Body of pancreas (tissue), 4 donors: ENCODE measurements around the gene KCNAB1. TPM values are rescaled to one million over a fixed set of nuclear protein-coding genes. Genes with fewer than 3 reads are reported as not detected.

Experiments used
- ATAC-seq: fragments of 150-250 bp; one replicate; pipeline ENCODE4 v1.9.1; 2016
- DNase-seq, 4 donors: peaks; one replicate each; pipeline ENCODE4 v3.0.0-alpha.2; 2019
- H3K27ac ChIP-seq, 4 donors: fragments of 200-600 bp; sonication (generic); 1 replicate in 3 of 4; 2 replicates in 1 of 4; pipeline versions ENCODE4 v1.5.1 to v1.6.1; 2016 to 2019; ENCODE audit warnings: mild to moderate bottlenecking in 1 of 4, mixed read lengths in 1 of 4, moderate library complexity in 1 of 4
- H3K27me3 ChIP-seq, 2 donors: fragments of 200-600 bp; sonication (generic); one replicate each; pipeline ENCODE4 v1.6.0; 2016; ENCODE audit warnings: mild to moderate bottlenecking in 1 of 2
- H3K36me3 ChIP-seq, 2 donors: fragments of 200-600 bp; sonication (generic); replicated peaks in 1 of 2; 2 replicates each; pipeline ENCODE4 v1.5.1; 2016; ENCODE audit warnings: low read depth in 2 of 2; ENCODE audit not compliant: insufficient read depth in 1 of 2
- H3K4me1 ChIP-seq: fragments of 200-600 bp; sonication (generic); one replicate; pipeline ENCODE4 v1.6.0; 2016
- H3K4me3 ChIP-seq, 2 donors: fragments of 200-600 bp; sonication (generic); 1 replicate in 1 of 2; 2 replicates in 1 of 2; pipeline ENCODE4 v1.5.1; 2016 to 2019
- H3K9me3 ChIP-seq, 3 donors: fragments of 200-600 bp; sonication (generic); 1 replicate in 2 of 3; 2 replicates in 1 of 3; pipeline ENCODE4 v1.5.1; 2016
- CTCF ChIP-seq, 7 experiments: fragments of 450-650 bp in 4 of 7; fragments of 200-600 bp in 3 of 7; sonication (generic) in 3 of 7; IDR thresholded peaks; one replicate each; pipeline ENCODE4 v1.5.1; 2016 to 2019; ENCODE audit warnings: antibody characterized with exemption in 7 of 7
- POLR2A ChIP-seq, 3 donors: fragments of 450-650 bp; IDR thresholded peaks; one replicate each; pipeline ENCODE4 v1.6.1; 2016; ENCODE audit warnings: antibody characterized with exemption in 3 of 3, mild to moderate bottlenecking in 2 of 3
- WGBS, 2 donors: methylation state at CpG; one replicate each; pipeline ENCODE4 v1.1.5; 2017; 5-methylcytosine and 5-hydroxymethylcytosine counted together
- intact Hi-C: fragments of 100-400 bp; cut with DNase I; formaldehyde crosslinking; loops from one replicate; pipeline ENCODE4 v1.15.1; 2023
- total RNA-seq, 2 donors: library from RNA; depleted of rRNA; stranded (reverse); fragments of >200 nt; gene quantifications; one replicate each; pipeline ENCODE4 v1.1.0, GENCODE V29; 2016

KCNAB1 gene
- total RNA-seq, 2 donors from 2014 or later, result 5.2 to 5.3 TPM

- intact Hi-C loops, result no loop called here
- no peaks in the 10 kb centered on the region for H3K36me3 ChIP-seq
- 61 to 68% methylated on average over 5 of the region's 5 CpGs for WGBS, 2 donors
- H3K4me3 ChIP-seq, result no peak overlapping the region
- H3K4me1 ChIP-seq, result peaks cover 9% of the 10 kb centered on the region
- TF ChIP-seq POLR2A (IDR thresholded peaks at IDR 0.05), result no peak
- TF ChIP-seq CTCF (IDR thresholded peaks at IDR 0.05), result no peak
- no peaks in the 10 kb centered on the region for H3K9me3 ChIP-seq
- ATAC-seq (no peak), DNase-seq (no peak)
- no peak overlapping the region for H3K27ac ChIP-seq
- no peaks in the 10 kb centered on the region for H3K27me3 ChIP-seq
These were observed 352.3 kb downstream of the KCNAB1 start for GRCh38 chr3:156472684-156473083.

- H3K9me3 ChIP-seq, result no peaks in the 10 kb centered on the region
- H3K4me1 ChIP-seq, result peaks cover 9% of the 10 kb centered on the region
- no peak for TF ChIP-seq CTCF (IDR thresholded peaks at IDR 0.05)
- TF ChIP-seq POLR2A (IDR thresholded peaks at IDR 0.05), result no peak
- DNase-seq, result no peak
- H3K27ac ChIP-seq, result no peak overlapping the region
- H3K36me3 ChIP-seq, result no peaks in the 10 kb centered on the region
- intact Hi-C loops, result no loop called here
- no peak overlapping the region for H3K4me3 ChIP-seq
- no peak for ATAC-seq
- no peaks in the 10 kb centered on the region for H3K27me3 ChIP-seq
These were observed 353.0 kb downstream of the KCNAB1 start for GRCh38 chr3:156473341-156473740.

GRCh38 chr3:156474560-156475389, 354.4 kb downstream of the KCNAB1 start:
- Histone ChIP-seq H3K9me3 (no peaks in the 10 kb centered on the region), H3K4me3 (no peak overlapping the region), H3K27me3 (no peaks in the 10 kb centered on the region), H3K4me1 (peaks cover 9% of the 10 kb centered on the region), H3K27ac (no peak overlapping the region), H3K36me3 (no peaks in the 10 kb centered on the region)
- no peak for ATAC-seq
- WGBS, 2 donors, result 53 to 56% methylated on average over 12 of the region's 12 CpGs
- peak in 1 of 4 donors; percentile 12 for DNase-seq
- TF ChIP-seq POLR2A (IDR thresholded peaks at IDR 0.05) (no peak), CTCF (IDR thresholded peaks at IDR 0.05) (peak in 3 of 7 experiments; percentile 10 to 25 (median 22))
- intact Hi-C loops, result no loop called here

GRCh38 chr3:156477323-156477722, 356.9 kb downstream of the KCNAB1 start:
- no peak overlapping the region for H3K27ac ChIP-seq
- no peak for TF ChIP-seq POLR2A (IDR thresholded peaks at IDR 0.05)
- TF ChIP-seq CTCF (IDR thresholded peaks at IDR 0.05), result no peak
- no peaks in the 10 kb centered on the region for H3K36me3 ChIP-seq
- no peak overlapping the region for H3K4me3 ChIP-seq
- DNase-seq (no peak), ATAC-seq (no peak)
- WGBS, 2 donors, result 67 to 77% methylated on average over 1 of the region's 1 CpG
- intact Hi-C loops, result no loop called here
- H3K9me3 ChIP-seq, result no peaks in the 10 kb centered on the region
- no peaks in the 10 kb centered on the region for H3K4me1 ChIP-seq
- H3K27me3 ChIP-seq, result no peaks in the 10 kb centered on the region

GRCh38 chr3:156478891-156479290, 358.5 kb downstream of the KCNAB1 start:
- H3K4me3 ChIP-seq, result no peak overlapping the region
- intact Hi-C loops, result no loop called here
- H3K9me3 ChIP-seq, result no peaks in the 10 kb centered on the region
- no peaks in the 10 kb centered on the region for H3K36me3 ChIP-seq
- no peak overlapping the region for H3K27ac ChIP-seq
- TF ChIP-seq POLR2A (IDR thresholded peaks at IDR 0.05), result no peak
- TF ChIP-seq CTCF (IDR thresholded peaks at IDR 0.05), result no peak
- peaks cover 6% of the 10 kb centered on the region for H3K4me1 ChIP-seq
- H3K27me3 ChIP-seq, result no peaks in the 10 kb centered on the region
- no peak for ATAC-seq
- 74 to 77% methylated on average over 2 of the region's 2 CpGs for WGBS, 2 donors
- no peak for DNase-seq
